Neuronal stem cell (in vitro differentiated cells): ENCODE measurements around the gene PLD6.
A peak's percentile ranks its signal among the peaks of the same experiment; 100 is the strongest.

Experiments
- DNase-seq: peaks from one replicate; pipeline ENCODE4 v3.0.0-alpha.2; 2013; ENCODE audit warnings: low spot score
- H2AFZ ChIP-seq: one replicate; pipeline ENCODE4 v1.6.1; 2013; ENCODE audit warnings: mild to moderate bottlenecking, low read length, inconsistent platforms
- H2AK5ac ChIP-seq: 2 replicates; pipeline ENCODE4 v1.6.1; 2013; ENCODE audit warnings: low read depth, mild to moderate bottlenecking, inconsistent platforms, low read length, moderate library complexity, mixed read lengths
- H2BK120ac ChIP-seq: 2 replicates; pipeline ENCODE4 v1.6.1; 2013; ENCODE audit warnings: low read depth, mild to moderate bottlenecking, inconsistent platforms, low read length, moderate library complexity, mixed read lengths
- H2BK12ac ChIP-seq: one replicate; pipeline ENCODE4 v1.6.1; 2013; ENCODE audit warnings: low read length, inconsistent platforms
- H2BK15ac ChIP-seq: 2 replicates; pipeline ENCODE4 v1.6.1; 2013; ENCODE audit warnings: mild to moderate bottlenecking, low read length, inconsistent platforms, mixed read lengths
- H2BK5ac ChIP-seq: one replicate; pipeline ENCODE4 v1.6.1; 2013; ENCODE audit warnings: inconsistent platforms, mild to moderate bottlenecking, low read length, moderate library complexity
- H3K14ac ChIP-seq: one replicate; pipeline ENCODE4 v1.6.1; 2013; ENCODE audit warnings: low read length, inconsistent platforms
- H3K18ac ChIP-seq: 2 replicates; pipeline ENCODE4 v1.6.1; 2013; ENCODE audit warnings: low read length, inconsistent platforms
- H3K23ac ChIP-seq: 2 replicates; pipeline ENCODE4 v1.6.1; 2013; ENCODE audit warnings: low read depth, mild to moderate bottlenecking, mixed read lengths, low read length, inconsistent platforms; ENCODE audit not compliant: poor library complexity
- H3K27ac ChIP-seq: replicated peaks from 3 replicates; pipeline ENCODE4 v1.5.1; 2013; ENCODE audit warnings: low read length, inconsistent platforms
- H3K27me3 ChIP-seq, 3 experiments: 2 replicates each; pipeline ENCODE4 v1.6.1; 2013; ENCODE audit warnings: low read length in 3 of 3, mild to moderate bottlenecking in 2 of 3, inconsistent platforms in 1 of 3, low read depth in 1 of 3, mixed read lengths in 1 of 3, moderate library complexity in 1 of 3; ENCODE audit not compliant: control insufficient read depth in 3 of 3, insufficient read depth in 3 of 3
- H3K36me3 ChIP-seq, 2 donors: replicated peaks in 1 of 2; 2 replicates each; pipeline ENCODE4 v1.6.1; 2013; ENCODE audit warnings: low read length in 2 of 2; ENCODE audit not compliant: control insufficient read depth in 2 of 2, insufficient read depth in 2 of 2
- H3K4ac ChIP-seq: 2 replicates; pipeline ENCODE4 v1.6.1; 2013; ENCODE audit warnings: inconsistent platforms, mild to moderate bottlenecking, low read length, moderate library complexity
- H3K4me1 ChIP-seq, 2 donors: 1 replicate in 1 of 2; 2 replicates in 1 of 2; pipeline ENCODE4 v1.6.1; 2013; ENCODE audit warnings: low read length in 2 of 2, low read depth in 1 of 2; ENCODE audit not compliant: control insufficient read depth in 2 of 2, insufficient read depth in 1 of 2
- H3K4me2 ChIP-seq: one replicate; pipeline ENCODE4 v1.6.1; 2013; ENCODE audit warnings: mild to moderate bottlenecking, low read length, inconsistent platforms; ENCODE audit not compliant: insufficient read depth, poor library complexity, severe bottlenecking
- H3K4me3 ChIP-seq, 2 donors: 2 replicates each; pipeline ENCODE4 v1.5.1; 2013; ENCODE audit warnings: low read length in 2 of 2, mild to moderate bottlenecking in 2 of 2, inconsistent platforms in 1 of 2, moderate library complexity in 1 of 2
- H3K79me1 ChIP-seq: one replicate; pipeline ENCODE4 v1.6.1; 2013; ENCODE audit warnings: low read depth, mild to moderate bottlenecking, inconsistent platforms, low read length, moderate library complexity
- H3K9ac ChIP-seq: one replicate; pipeline ENCODE4 v1.6.1; 2013; ENCODE audit warnings: mild to moderate bottlenecking, low read depth, low read length, inconsistent platforms; ENCODE audit not compliant: poor library complexity
- H3K9me3 ChIP-seq, 2 donors: replicated peaks in 1 of 2; 2 replicates each; pipeline versions ENCODE3 to v1.6.1; 2013; ENCODE audit warnings: low read length in 2 of 2, mild to moderate bottlenecking in 2 of 2, inconsistent platforms in 1 of 2, low read depth in 1 of 2, mixed read lengths in 1 of 2, moderate library complexity in 1 of 2; ENCODE audit not compliant: control insufficient read depth in 2 of 2, insufficient read depth in 1 of 2
- H4K8ac ChIP-seq: one replicate; pipeline ENCODE4 v1.6.1; 2013; ENCODE audit warnings: low read depth, mild to moderate bottlenecking, inconsistent platforms, low read length, moderate library complexity
- H4K91ac ChIP-seq: one replicate; pipeline ENCODE4 v1.6.1; 2013; ENCODE audit warnings: low read length, low read depth, mild to moderate bottlenecking, inconsistent platforms; ENCODE audit not compliant: poor library complexity
- WGBS, 2 donors: extraction: QIAGEN DNeasy Blood & Tissue Kit; methylation state at CpG; one replicate each; pipeline ENCODE4 v1.1.7; 2013; ENCODE audit warnings: missing lambda C conversion rate in 2 of 2, mixed read lengths in 1 of 2; ENCODE audit not compliant: insufficient read length in 2 of 2, insufficient replicate concordance in 1 of 2; ENCODE audit errors: extremely low coverage in 2 of 2; 5-methylcytosine and 5-hydroxymethylcytosine counted together

Gene PLD6

GRCh38 chr17:17235212-17236174, 29.4 kb upstream of the PLD6 start:
- H2BK12ac ChIP-seq: no peak overlapping the region
- no peak overlapping the region for H4K91ac ChIP-seq
- H3K4ac ChIP-seq: no peak overlapping the region
- H3K4me3 ChIP-seq: peak overlapping the region in 1 of 2 donors; percentile 61
- H2AFZ ChIP-seq: no peak overlapping the region
- H2BK15ac ChIP-seq: no peak overlapping the region
- no peak overlapping the region for H3K14ac ChIP-seq
- H3K9ac ChIP-seq: no peak overlapping the region
- H3K79me1 ChIP-seq: peaks cover 21% of the 10 kb centered on the region
- H4K8ac ChIP-seq: no peak overlapping the region
- no peaks in the 10 kb centered on the region for H3K9me3 ChIP-seq
- peaks cover 14 to 22% of the 10 kb centered on the region in 2 donors for H3K36me3 ChIP-seq
- H3K27me3 ChIP-seq: no peaks in the 10 kb centered on the region
- H2BK120ac ChIP-seq: no peak overlapping the region
- H3K4me2 ChIP-seq: no peak overlapping the region
- no peak overlapping the region for H2AK5ac ChIP-seq
- no peak overlapping the region for H2BK5ac ChIP-seq
- H3K18ac ChIP-seq: no peak overlapping the region
- no peak for DNase-seq
- no peak overlapping the region for H3K23ac ChIP-seq
- no CpG with 5 or more reads among the region's 19 CpGs for WGBS, 2 donors
- no peak overlapping the region for H3K27ac ChIP-seq
- peaks cover 7 to 13% of the 10 kb centered on the region in 2 donors for H3K4me1 ChIP-seq

GRCh38 chr17:17232303-17232621, 26.1 kb upstream of the PLD6 start:
- H3K4me1 ChIP-seq: peaks cover 7 to 13% of the 10 kb centered on the region in 2 donors
- no peak overlapping the region for H3K4ac ChIP-seq
- WGBS, 2 donors: no CpG with 5 or more reads among the region's 11 CpGs
- H3K9ac ChIP-seq: no peak overlapping the region
- H3K27ac ChIP-seq: no peak overlapping the region
- H3K4me3 ChIP-seq: no peak overlapping the region
- no peak overlapping the region for H2BK120ac ChIP-seq
- H2BK5ac ChIP-seq: no peak overlapping the region
- H2AK5ac ChIP-seq: no peak overlapping the region
- no peak overlapping the region for H2AFZ ChIP-seq
- no peak overlapping the region for H3K4me2 ChIP-seq
- H3K79me1 ChIP-seq: peaks cover 23% of the 10 kb centered on the region
- H3K23ac ChIP-seq: no peak overlapping the region
- no peaks in the 10 kb centered on the region for H3K27me3 ChIP-seq
- H3K18ac ChIP-seq: peak overlapping the region; percentile 16
- H2BK15ac ChIP-seq: no peak overlapping the region
- no peak overlapping the region for H4K8ac ChIP-seq
- H4K91ac ChIP-seq: no peak overlapping the region
- DNase-seq: no peak
- H3K36me3 ChIP-seq: peaks cover 35 to 55% of the 10 kb centered on the region in 2 donors
- no peak overlapping the region for H3K14ac ChIP-seq
- H2BK12ac ChIP-seq: no peak overlapping the region
- no peaks in the 10 kb centered on the region for H3K9me3 ChIP-seq

- H3K14ac ChIP-seq: no peak overlapping the region
- H3K9ac ChIP-seq: peak overlapping the region; percentile 30
- H3K27me3 ChIP-seq: no peaks in the 10 kb centered on the region
- no peak overlapping the region for H4K91ac ChIP-seq
- no peak overlapping the region for H2AK5ac ChIP-seq
- no peak overlapping the region for H2BK120ac ChIP-seq
- H3K4me3 ChIP-seq: no peak overlapping the region
- H2BK5ac ChIP-seq: no peak overlapping the region
- H3K27ac ChIP-seq: no peak overlapping the region
- H3K36me3 ChIP-seq: peaks cover 40 to 60% of the 10 kb centered on the region in 2 donors
- no peak overlapping the region for H3K4me2 ChIP-seq
- peak overlapping the region; percentile 61 for H3K23ac ChIP-seq
- H3K18ac ChIP-seq: peak overlapping the region; percentile 16
- H2AFZ ChIP-seq: no peak overlapping the region
- no CpG with 5 or more reads among the region's 16 CpGs for WGBS, 2 donors
- H3K9me3 ChIP-seq: no peaks in the 10 kb centered on the region
- H2BK15ac ChIP-seq: no peak overlapping the region
- H3K4ac ChIP-seq: no peak overlapping the region
- H3K79me1 ChIP-seq: peaks cover 21% of the 10 kb centered on the region
- H3K4me1 ChIP-seq: peaks cover 7 to 13% of the 10 kb centered on the region in 2 donors
- no peak overlapping the region for H2BK12ac ChIP-seq
- DNase-seq: no peak
- H4K8ac ChIP-seq: peak overlapping the region; percentile 57
Observed at GRCh38 chr17:17231621-17232302, 25.6 kb upstream of the PLD6 start.
